H1 (cell line): Measurements from ENCODE around the gene RNF220. TPM values are rescaled to one million over a fixed set of nuclear protein-coding genes. Genes with fewer than 3 reads are reported as not detected.

Source experiments
- CTCF ChIA-PET: fragments of 300-600 bp; sonication (Branson Sonifier 250); formaldehyde crosslinking; loops from one replicate; lab custom pipeline; 2021; ENCODE audit not compliant: partially characterized antibody; lab: Charles Lee
- POLR2A ChIA-PET: fragments of 300-600 bp; sonication (Branson Sonifier 250); formaldehyde crosslinking; loops from one replicate; lab custom pipeline; 2021; ENCODE audit warnings: inconsistent platforms; ENCODE audit not compliant: partially characterized antibody; lab: Charles Lee
- DNase-seq, 2 experiments: peaks; one replicate each; pipeline versions ENCODE4 v3.0.0 to v3.0.0-alpha.2; 2010 to 2022; ENCODE audit warnings: low spot score in 2 of 2, low read depth in 1 of 2, mixed read lengths in 1 of 2
- FAIRE-seq: peaks from 2 replicates; lab custom pipeline; 2011; peaks lifted over from hg19 to GRCh38; lab: Jason Lieb, UNC
- H2AFZ ChIP-seq: 2 replicates; pipeline ENCODE4 v1.8.1; 2012; ENCODE audit warnings: low read length, inconsistent platforms
- H2AK5ac ChIP-seq: 2 replicates; pipeline ENCODE4 v1.6.1; 2013; ENCODE audit warnings: low read depth, low read length
- H2BK120ac ChIP-seq: replicated peaks from 2 replicates; pipeline ENCODE3; 2013; ENCODE audit warnings: low read depth, low read length, inconsistent platforms
- H2BK12ac ChIP-seq: 2 replicates; pipeline ENCODE4 v1.6.1; 2013; ENCODE audit warnings: low read depth, low read length
- H2BK15ac ChIP-seq: 2 replicates; pipeline ENCODE4 v1.6.1; 2013; ENCODE audit warnings: low read length
- H2BK20ac ChIP-seq: 2 replicates; pipeline ENCODE4 v1.6.1; 2013; ENCODE audit warnings: low read length
- H2BK5ac ChIP-seq: 2 replicates; pipeline ENCODE4 v1.6.1; 2013; ENCODE audit warnings: low read depth, low read length
- H3K14ac ChIP-seq: 2 replicates; pipeline ENCODE4 v1.6.1; 2013; ENCODE audit warnings: inconsistent platforms; ENCODE audit not compliant: insufficient read length
- H3K18ac ChIP-seq: 2 replicates; pipeline ENCODE4 v1.6.1; 2013; ENCODE audit warnings: low read length; ENCODE audit errors: extremely low read depth
- H3K23ac ChIP-seq: 2 replicates; pipeline ENCODE4 v1.6.1; 2013; ENCODE audit warnings: inconsistent platforms; ENCODE audit not compliant: insufficient read length
- H3K23me2 ChIP-seq: 2 replicates; pipeline ENCODE4 v1.6.1; 2013; ENCODE audit warnings: low read depth, low read length
- H3K27ac ChIP-seq: 2 replicates; pipeline ENCODE4 v1.6.1; 2011; ENCODE audit warnings: low read depth, low read length, inconsistent platforms
- H3K27me3 ChIP-seq, 4 experiments: replicated peaks in 1 of 4; 1 replicate in 1 of 4; 2 replicates in 3 of 4; pipeline versions ENCODE4 v1.6.1 to v1.8.1; 2011 to 2013; ENCODE audit warnings: low read length in 3 of 4, mild to moderate bottlenecking in 3 of 4, inconsistent platforms in 2 of 4, mixed read lengths in 2 of 4, moderate library complexity in 1 of 4; ENCODE audit not compliant: control insufficient read depth in 3 of 4, insufficient read depth in 3 of 4; ENCODE audit errors: extremely low read depth in 1 of 4
- H3K36me3 ChIP-seq, 4 experiments: 2 replicates each; pipeline versions ENCODE4 v1.6.1 to v1.8.1; 2011 to 2013; ENCODE audit warnings: mild to moderate bottlenecking in 4 of 4, low read length in 3 of 4, moderate library complexity in 2 of 4, control low read depth in 1 of 4, inconsistent platforms in 1 of 4; ENCODE audit not compliant: insufficient read depth in 4 of 4, control insufficient read depth in 2 of 4
- H3K4ac ChIP-seq: replicated peaks from 2 replicates; pipeline ENCODE3; 2013; ENCODE audit warnings: low read length, low read depth, mixed read lengths, inconsistent platforms; ENCODE audit not compliant: insufficient read length
- H3K4me1 ChIP-seq, 4 experiments: replicated peaks in 1 of 4; 1 replicate in 1 of 4; 2 replicates in 3 of 4; pipeline versions ENCODE4 v1.6.1 to v1.8.1; 2011 to 2013; ENCODE audit warnings: low read length in 3 of 4, inconsistent platforms in 2 of 4, mixed read lengths in 1 of 4; ENCODE audit not compliant: insufficient read depth in 4 of 4, control insufficient read depth in 3 of 4
- H3K4me2 ChIP-seq, 2 experiments: 2 replicates each; pipeline versions ENCODE4 v1.6.1 to v1.8.1; 2011 to 2013; ENCODE audit warnings: low read depth in 2 of 2, low read length in 2 of 2, control low read depth in 1 of 2, inconsistent platforms in 1 of 2, mild to moderate bottlenecking in 1 of 2; ENCODE audit not compliant: insufficient read depth in 1 of 2
- H3K4me3 ChIP-seq, 4 experiments: fragments of 200-600, 300-600 bp in 1 of 4; sonication (generic), shearing (Covaris generic), sonication (Bioruptor Twin) in 1 of 4; 2 replicates each; pipeline versions ENCODE4 v1.5.1 to v1.8.1; 2011 to 2016; ENCODE audit warnings: low read length in 4 of 4, low read depth in 3 of 4, control low read depth in 2 of 4, inconsistent platforms in 2 of 4, mild to moderate bottlenecking in 2 of 4, mixed read lengths in 1 of 4, moderate library complexity in 1 of 4; ENCODE audit not compliant: insufficient read depth in 2 of 4; ENCODE audit errors: extremely low read depth in 1 of 4
- H3K56ac ChIP-seq: replicated peaks from 2 replicates; pipeline ENCODE3; 2013; ENCODE audit warnings: low read depth, mild to moderate bottlenecking, mixed read lengths, low read length, inconsistent platforms; ENCODE audit not compliant: insufficient read length
- H3K79me1 ChIP-seq: 2 replicates; pipeline ENCODE4 v1.6.1; 2013; ENCODE audit warnings: low read depth, low read length, control low read depth
- H3K79me2 ChIP-seq, 2 experiments: 2 replicates each; pipeline versions ENCODE4 v1.6.1 to v1.8.1; 2012 to 2013; ENCODE audit warnings: low read length in 2 of 2, mild to moderate bottlenecking in 2 of 2, inconsistent platforms in 1 of 2; ENCODE audit not compliant: insufficient read depth in 2 of 2, control insufficient read depth in 1 of 2
- H3K9ac ChIP-seq, 4 experiments: replicated peaks in 1 of 4; 1 replicate in 1 of 4; 2 replicates in 3 of 4; pipeline versions ENCODE4 v1.6.1 to v1.8.1; 2011 to 2013; ENCODE audit warnings: low read depth in 3 of 4, low read length in 3 of 4, control low read depth in 2 of 4, mild to moderate bottlenecking in 2 of 4, moderate library complexity in 2 of 4, inconsistent platforms in 1 of 4; ENCODE audit errors: extremely low read depth in 1 of 4
- H3K9me3 ChIP-seq, 2 experiments: 2 replicates each; pipeline versions ENCODE4 v1.6.1 to v1.8.1; 2012 to 2013; ENCODE audit warnings: mild to moderate bottlenecking in 2 of 2, moderate library complexity in 2 of 2, control low read depth in 1 of 2, inconsistent platforms in 1 of 2, low read depth in 1 of 2, low read length in 1 of 2, mixed read lengths in 1 of 2; ENCODE audit not compliant: insufficient read depth in 2 of 2
- H4K20me1 ChIP-seq, 2 experiments: replicated peaks in 1 of 2; 2 replicates each; pipeline versions ENCODE3 to v1.8.1; 2011 to 2013; ENCODE audit warnings: inconsistent platforms in 2 of 2, low read length in 2 of 2, mild to moderate bottlenecking in 1 of 2; ENCODE audit not compliant: insufficient read depth in 2 of 2, control insufficient read depth in 1 of 2
- H4K5ac ChIP-seq: 2 replicates; pipeline ENCODE4 v1.6.1; 2013; ENCODE audit warnings: low read length, low read depth, mixed read lengths, inconsistent platforms; ENCODE audit not compliant: insufficient read length
- H4K8ac ChIP-seq: 2 replicates; pipeline ENCODE4 v1.8.0; 2013; ENCODE audit warnings: mild to moderate bottlenecking, moderate library complexity, low read length, inconsistent platforms; ENCODE audit not compliant: insufficient read depth; ENCODE audit errors: extremely low read depth
- H4K91ac ChIP-seq: replicated peaks from 2 replicates; pipeline ENCODE3; 2013; ENCODE audit warnings: low read length, mixed read lengths, inconsistent platforms; ENCODE audit not compliant: insufficient read length
- KDM1A ChIP-seq: fragments of 200-600, 300-600 bp; sonication (generic); IDR thresholded peaks from 2 replicates; pipeline ENCODE4 v1.7.1; 2016; ENCODE audit warnings: mild to moderate bottlenecking, low read length, borderline replicate concordance
- MAX ChIP-seq: IDR thresholded peaks from 2 replicates; pipeline ENCODE4 v1.6.1; 2012; ENCODE audit warnings: inconsistent platforms
- SP4 ChIP-seq: IDR thresholded peaks from 2 replicates; pipeline ENCODE4 v1.6.1; 2012; ENCODE audit warnings: low read length, inconsistent platforms
- YY1 ChIP-seq: IDR thresholded peaks from 2 replicates; pipeline ENCODE4 v1.6.1; 2011; ENCODE audit warnings: low read depth, mild to moderate bottlenecking, low read length
- WGBS, 2 experiments: shearing (Covaris generic) in 1 of 2; methylation state at CpG; one replicate each; pipeline versions ENCODE4 v1.1.6 to v1.1.7; 2013 to 2015; ENCODE audit warnings: low lambda C conversion rate in 2 of 2, mixed read lengths in 2 of 2, inconsistent platforms in 1 of 2, low coverage in 1 of 2, missing lambda C conversion rate in 1 of 2; ENCODE audit not compliant: insufficient replicate concordance in 2 of 2, insufficient coverage in 1 of 2, insufficient read length in 1 of 2; ENCODE audit errors: extremely low coverage in 1 of 2, missing lambda C conversion rate in 1 of 2; 5-methylcytosine and 5-hydroxymethylcytosine counted together
- polyA plus RNA-seq, 7 experiments: library from polyadenylated mRNA; depleted of rRNA in 3 of 7; stranded (reverse) in 5 of 7; unstranded in 2 of 7; fragments of >200 nt in 5 of 7; fragments of 200-250 nt in 2 of 7; gene quantifications; 1 replicate in 5 of 7; 2 replicates in 1 of 7; 4 replicates in 1 of 7; pipeline versions ENCODE4 v1.2.1 to v1.2.3, GENCODE V29; 2011 to 2013; ENCODE audit warnings: missing spikeins in 2 of 7, mixed read lengths in 2 of 7
- total RNA-seq: library from RNA; stranded (reverse); fragmentation: NEBNext Ultra II Directional; extraction: Animal tissue kit (Norgen Biotek cat#: 25700); gene quantifications from 2 replicates; pipeline ENCODE4 v1.2.1, GENCODE V29; 2021

RNF220 gene
- total and polyA plus RNA-seq, 2 of the 8 experiments (the other 6 are each of a cell fraction or from before 2014, with no cell fraction given): 123 to 160 TPM

- no peak overlapping the region for H3K23ac ChIP-seq
- H4K20me1 ChIP-seq: peaks cover 2 to 7% of the 10 kb centered on the region in 2 experiments
- no peak overlapping the region for H2AFZ ChIP-seq
- peaks cover 0 to 17% (median 9%) of the 10 kb centered on the region in 4 experiments; a peak in 5 of 7 replicates for H3K4me1 ChIP-seq
- H3K9ac ChIP-seq: no peak overlapping the region
- POLR2A ChIA-PET: interaction anchor here (0.5 to 23.6 kb wide), 7 partner anchors 9 to 473 kb away, joined by 3 to 633 read pairs (median 3); no protein-coding TSS in a partner anchor
- peaks cover 9 to 45% (median 22%) of the 10 kb centered on the region in 4 experiments; a peak in 7 of 8 replicates for H3K36me3 ChIP-seq
- H3K56ac ChIP-seq: no peak overlapping the region
- no peak overlapping the region for H2BK12ac ChIP-seq
- TF ChIP-seq MAX: peak; percentile 51; the same call in 1 of the 2 replicates
- no peak for TF ChIP-seq KDM1A
- no peak for TF ChIP-seq SP4
- TF ChIP-seq YY1: 0 out of 2 replicates have a peak, but pooled peaks have one; percentile 62
- no peak overlapping the region for H2AK5ac ChIP-seq
- H3K79me2 ChIP-seq: no peaks in the 10 kb centered on the region
- H3K4me2 ChIP-seq: no peak overlapping the region
- no peak overlapping the region for H4K8ac ChIP-seq
- 86% methylated on average over 23 of the region's 23 CpGs; no CpG with 5 or more reads in 1 of the 2 experiments for WGBS, 2 experiments
- no peaks in the 10 kb centered on the region for H3K9me3 ChIP-seq
- H3K79me1 ChIP-seq: no peaks in the 10 kb centered on the region
- CTCF ChIA-PET: interaction anchor here (1.1 to 8.6 kb wide), 8 partner anchors 13 to 356 kb away, joined by 3 to 197 read pairs (median 36); no protein-coding TSS in a partner anchor
- no peak overlapping the region for H2BK120ac ChIP-seq
- FAIRE-seq (no peak), DNase-seq (no peak)
- H3K23me2 ChIP-seq: no peaks in the 10 kb centered on the region
- H3K18ac ChIP-seq: peak overlapping the region; percentile 51; the same call in 1 of the 2 replicates
- no peaks in the 10 kb centered on the region for H3K27me3 ChIP-seq
- H2BK5ac ChIP-seq: no peak overlapping the region
- no peak overlapping the region for H2BK20ac ChIP-seq
- H3K4ac ChIP-seq: no peak overlapping the region
- no peak overlapping the region for H4K5ac ChIP-seq
- H2BK15ac ChIP-seq: no peak overlapping the region
- H3K27ac ChIP-seq: peak overlapping the region; percentile 59; the same call in 1 of the 2 replicates
- H3K4me3 ChIP-seq: no peak overlapping the region
- no peak overlapping the region for H4K91ac ChIP-seq
- H3K14ac ChIP-seq: no peak overlapping the region
Measured at GRCh38 chr1:44650159-44650831, 245.2 kb downstream of the RNF220 start.
